ENCODE measurements around the gene LACTB.

DNA sequence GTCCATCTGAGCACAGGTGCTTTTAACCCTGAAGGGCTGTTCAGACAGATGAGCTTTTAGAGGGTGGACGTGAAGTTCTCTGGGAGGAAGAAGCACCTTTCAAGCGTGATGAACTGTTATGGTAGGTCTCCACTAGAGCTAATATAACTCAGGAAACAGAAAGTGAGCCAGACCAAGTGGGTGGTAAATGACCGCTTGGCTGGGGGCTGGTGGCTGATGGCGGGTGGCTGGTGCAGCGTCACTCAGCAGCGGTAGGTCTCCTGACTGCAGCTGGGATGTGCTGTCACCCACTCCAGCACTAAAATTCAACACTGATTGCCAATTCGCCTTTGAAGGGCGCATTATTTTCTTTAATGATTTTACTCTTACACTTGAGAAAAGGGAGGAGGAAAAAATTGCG is 31.2 kb upstream of the LACTB start:
- TF ChIP-seq, protein P1, sequence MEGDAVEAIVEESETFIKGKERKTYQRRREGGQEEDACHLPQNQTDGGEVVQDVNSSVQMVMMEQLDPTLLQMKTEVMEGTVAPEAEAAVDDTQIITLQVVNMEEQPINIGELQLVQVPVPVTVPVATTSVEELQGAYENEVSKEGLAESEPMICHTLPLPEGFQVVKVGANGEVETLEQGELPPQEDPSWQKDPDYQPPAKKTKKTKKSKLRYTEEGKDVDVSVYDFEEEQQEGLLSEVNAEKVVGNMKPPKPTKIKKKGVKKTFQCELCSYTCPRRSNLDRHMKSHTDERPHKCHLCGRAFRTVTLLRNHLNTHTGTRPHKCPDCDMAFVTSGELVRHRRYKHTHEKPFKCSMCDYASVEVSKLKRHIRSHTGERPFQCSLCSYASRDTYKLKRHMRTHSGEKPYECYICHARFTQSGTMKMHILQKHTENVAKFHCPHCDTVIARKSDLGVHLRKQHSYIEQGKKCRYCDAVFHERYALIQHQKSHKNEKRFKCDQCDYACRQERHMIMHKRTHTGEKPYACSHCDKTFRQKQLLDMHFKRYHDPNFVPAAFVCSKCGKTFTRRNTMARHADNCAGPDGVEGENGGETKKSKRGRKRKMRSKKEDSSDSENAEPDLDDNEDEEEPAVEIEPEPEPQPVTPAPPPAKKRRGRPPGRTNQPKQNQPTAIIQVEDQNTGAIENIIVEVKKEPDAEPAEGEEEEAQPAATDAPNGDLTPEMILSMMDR (IDR thresholded peaks at IDR 0.05 in 8 of 11, conservative IDR thresholded peaks at IDR 0.05 in 3 of 11): no peak
- TF ChIP-seq POLR2A (IDR thresholded peaks at IDR 0.05) (no peak), POLR2AphosphoS5 (IDR thresholded peaks at IDR 0.05) (no peak)

Data from spleen (tissue), 7 donors.